Measurements from ENCODE around the gene ABLIM3.

DNA sequence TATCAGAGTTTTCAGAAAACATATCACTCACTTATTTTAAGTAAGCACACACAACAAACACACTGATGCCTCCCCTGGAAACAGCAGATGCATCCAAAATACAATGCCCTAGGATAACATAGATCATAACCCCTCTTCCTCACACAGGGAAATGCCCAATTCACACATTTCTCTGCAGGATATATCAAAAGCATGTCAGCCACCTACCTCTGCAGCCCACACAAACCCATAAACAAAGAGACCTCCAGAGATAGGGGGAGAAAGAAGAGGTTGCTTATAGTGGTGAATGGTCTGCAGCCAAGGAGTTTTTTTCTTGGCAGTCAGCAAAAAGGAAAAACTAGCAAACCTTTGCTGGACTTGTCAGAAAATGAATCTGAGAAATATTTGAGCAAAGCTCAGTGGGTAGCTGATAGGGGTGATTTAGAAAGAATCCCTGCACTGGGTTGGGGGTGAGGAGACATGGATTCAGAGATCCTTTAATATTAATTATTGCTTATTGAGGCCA lies 36.1 kb downstream of the ABLIM3 start:
- TF ChIP-seq YY1 (IDR thresholded peaks at IDR 0.05; ENCODE audit: insufficient read depth, insufficient read length) (no peak), ZNF274 (IDR thresholded peaks at IDR 0.05; ENCODE audit: low read depth, low read length) (no peak), SUZ12 (IDR thresholded peaks at IDR 0.05; ENCODE audit: extremely low read depth, insufficient read depth, insufficient read length) (no peak)
